Prostate gland (tissue), 1 donor: ENCODE results near the gene TOMM5.

Source experiments
- POLR2A ChIP-seq: fragments of 450-650 bp; IDR thresholded peaks from one replicate; pipeline ENCODE4 v1.6.1; 2016; ENCODE audit warnings: antibody characterized with exemption, mild to moderate bottlenecking
- POLR2AphosphoS5 ChIP-seq: sonication (generic); formaldehyde crosslinking; IDR thresholded peaks from one replicate; pipeline ENCODE4 v1.6.1; 2017; ENCODE audit warnings: antibody characterized with exemption

- TF ChIP-seq POLR2A = no peak
- no peak for TF ChIP-seq POLR2AphosphoS5
These were observed 26.5 kb downstream of the TOMM5 start for GRCh38 chr9:37565661-37566618.
